HG03575 (cell line): ENCODE results near the gene SP140L.
A peak's percentile ranks its signal among the peaks of the same experiment; 100 is the strongest.
"Not testable (repeated sequence)": the region's sequence is repeated elsewhere in the genome, so short reads cannot be mapped to it uniquely, and the experiment has no call there.

Experiments used
- ATAC-seq: cut with Tn5 transposase; IDR thresholded peaks from one replicate; pipeline ENCODE4 v1.9.1; 2021; ENCODE audit not compliant: unreplicated experiment, insufficient number of reproducible peaks, low FRiP score; ENCODE audit errors: extremely low read depth

The SP140L gene

DNA sequence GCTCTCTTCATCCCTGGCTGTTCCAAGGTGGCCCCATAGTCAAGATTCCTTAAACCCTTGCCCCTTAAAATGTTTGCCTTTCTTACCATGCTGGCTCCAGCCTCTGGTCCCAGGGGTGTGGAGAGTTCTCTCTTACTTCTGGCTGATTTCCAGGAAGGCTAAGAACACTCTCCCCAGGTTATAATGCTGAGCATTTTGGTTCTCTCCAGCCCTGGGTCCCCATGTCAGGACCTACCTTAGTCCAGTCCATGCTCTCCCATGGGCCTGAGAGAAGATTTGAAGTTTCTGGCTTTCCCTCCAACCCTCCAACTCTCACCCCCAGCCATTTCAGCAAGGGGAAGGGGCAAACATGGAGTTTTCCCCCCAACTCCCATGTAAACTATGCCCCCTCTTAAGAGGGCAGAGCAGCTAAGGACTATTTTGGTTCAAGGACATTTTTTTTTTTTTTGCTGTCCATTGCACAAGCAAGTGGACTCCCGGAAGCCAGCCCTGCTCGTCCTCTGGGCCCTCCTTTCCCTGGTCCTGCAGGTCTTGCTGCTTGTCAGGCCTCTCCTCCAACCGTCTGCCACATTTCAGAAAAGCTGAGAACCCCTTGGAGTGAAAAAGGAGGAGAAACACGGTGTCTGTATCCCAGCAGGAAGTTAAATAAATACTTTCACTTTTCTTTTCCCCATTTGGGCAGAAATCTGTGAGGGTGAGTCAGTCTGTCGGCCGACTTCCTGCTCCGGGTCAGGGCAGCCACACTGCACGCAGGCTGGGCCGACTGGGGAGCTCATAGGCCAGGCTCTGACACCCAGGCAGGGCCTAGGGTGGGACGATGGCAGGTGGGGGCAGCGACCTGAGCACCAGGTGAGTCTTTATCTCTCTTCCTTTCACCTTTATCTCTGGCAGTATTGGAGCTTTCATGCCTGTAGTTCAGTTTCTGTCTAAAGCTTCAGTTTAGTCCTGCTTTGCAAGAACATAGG is at the start of gene SP140L:
Gene SP140L, plus strand, starts transcription at position 741 of the 965 bp plus-strand sequence. Its CDS starts 77 bp downstream, at position 818.
- ATAC-seq, result peak; percentile 60

DNA sequence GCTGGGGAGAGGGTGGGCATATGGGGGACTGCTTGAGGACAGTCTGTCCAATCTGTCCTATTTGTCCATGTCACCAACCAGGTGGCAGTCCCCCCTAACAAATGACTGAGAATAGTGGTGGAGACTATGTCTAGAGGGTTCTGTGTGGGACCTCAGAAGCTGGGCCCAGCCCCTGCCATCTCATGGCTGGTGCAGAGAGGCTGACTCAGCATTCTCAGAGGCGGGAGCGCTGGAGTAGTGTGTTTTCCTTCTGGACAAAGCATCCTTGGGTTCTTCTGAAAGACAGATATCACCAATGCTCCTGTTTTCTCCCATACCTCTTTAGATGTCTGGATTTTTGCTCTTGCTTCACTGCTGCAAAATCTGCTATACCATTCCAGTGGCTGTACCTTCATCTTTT is 44.1 kb upstream of the SP140L start:
- ATAC-seq, result no peak

DNA sequence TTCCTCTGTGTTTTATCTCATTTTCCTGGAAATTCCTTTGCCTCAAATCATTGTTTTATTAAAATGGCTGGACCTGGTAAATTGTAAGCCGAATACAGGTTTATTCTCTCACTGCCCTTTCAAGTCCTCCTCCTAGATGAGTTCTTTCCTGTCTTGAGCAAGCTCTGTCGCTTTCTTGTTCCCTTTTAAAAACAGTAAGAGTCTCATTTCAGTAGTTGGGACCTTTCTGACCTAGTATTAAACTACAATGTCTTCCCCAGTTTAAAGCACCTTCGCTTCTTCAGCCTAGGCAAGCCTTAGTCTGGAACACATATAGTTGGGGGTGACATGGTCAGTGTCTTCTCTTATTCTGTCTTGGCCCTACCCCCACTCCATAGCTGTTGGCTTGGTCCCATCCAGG is 40.9 kb upstream of the SP140L start:
- no peak for ATAC-seq

DNA sequence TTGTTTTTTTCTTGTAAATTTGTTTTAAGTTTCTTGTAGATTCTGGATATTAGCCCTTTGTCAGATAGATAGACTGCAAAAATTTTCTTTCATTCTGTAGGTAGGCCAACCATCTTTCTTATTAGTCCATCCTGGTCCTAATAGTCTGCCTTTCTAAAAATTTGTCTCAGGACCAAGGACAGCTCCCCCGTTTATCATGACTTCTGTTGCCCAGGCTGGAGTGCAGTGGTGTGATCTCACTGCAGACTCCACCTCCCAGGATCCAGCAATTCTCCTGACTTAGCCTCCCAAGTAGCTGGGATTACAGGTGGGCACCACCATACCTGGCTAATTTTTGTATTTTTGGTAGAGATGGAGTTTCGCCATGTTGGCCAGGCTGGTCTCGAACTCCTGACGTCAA is 37.7 kb upstream of the SP140L start:
- ATAC-seq, result not testable (repeated sequence)

DNA sequence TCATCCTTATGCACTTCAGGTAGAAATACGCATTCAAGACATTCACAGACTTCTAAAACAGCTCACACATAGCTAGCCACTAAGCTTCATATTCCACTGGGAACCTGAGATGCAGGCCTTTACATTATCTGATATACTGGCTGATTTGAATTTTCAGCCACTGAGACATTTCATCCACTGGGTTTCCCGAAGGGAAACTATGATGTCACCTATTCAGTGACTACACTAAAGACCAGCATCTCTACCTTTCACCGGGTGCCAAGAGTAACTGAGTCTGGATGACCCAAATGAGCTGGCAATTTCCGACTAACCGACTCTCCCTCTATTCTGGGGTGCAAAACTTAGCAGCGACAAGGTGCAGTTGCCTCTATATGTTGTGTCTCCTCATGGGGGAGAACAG is 31.8 kb upstream of the SP140L start:
- ATAC-seq, result no peak

DNA sequence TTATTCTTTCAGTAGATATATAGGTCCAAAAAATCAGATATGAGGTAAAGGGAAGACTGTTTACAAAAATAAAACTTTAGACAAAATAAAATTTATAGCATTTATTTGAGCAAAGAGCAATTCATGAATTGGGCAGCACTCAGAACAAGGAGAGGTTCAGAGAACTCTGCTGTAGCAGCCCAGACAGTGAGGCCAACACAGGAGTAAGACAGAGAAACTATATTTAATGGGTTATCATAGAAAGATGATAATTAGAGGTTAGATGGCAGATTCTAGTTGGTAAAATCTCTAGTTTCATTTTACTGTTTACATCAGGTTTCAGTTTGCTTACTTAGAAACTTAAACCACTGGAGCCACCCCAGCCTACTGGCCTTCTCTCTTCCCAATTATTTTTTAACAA is 30.1 kb upstream of the SP140L start:
- ATAC-seq, result no peak

DNA sequence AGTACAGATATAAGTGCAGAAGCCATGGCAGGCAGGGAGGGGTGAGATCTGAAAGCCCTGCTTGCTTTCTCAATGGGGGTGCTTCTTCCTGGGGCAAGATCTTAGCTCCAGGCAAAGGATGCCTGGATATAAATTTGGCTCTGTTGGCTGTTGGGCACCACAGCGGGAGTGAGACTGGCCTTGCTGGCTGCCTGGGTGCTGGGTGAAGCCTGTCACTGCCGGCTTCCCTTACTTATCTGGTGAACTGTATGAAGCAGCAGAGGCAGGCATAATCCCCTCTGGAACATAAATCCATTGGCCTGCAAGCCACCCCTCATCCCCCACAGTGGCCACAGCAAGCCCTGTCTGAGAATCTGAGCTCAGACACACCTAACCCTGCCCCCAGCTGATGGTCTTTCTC is 27.4 kb upstream of the SP140L start:
- ATAC-seq, result no peak

DNA sequence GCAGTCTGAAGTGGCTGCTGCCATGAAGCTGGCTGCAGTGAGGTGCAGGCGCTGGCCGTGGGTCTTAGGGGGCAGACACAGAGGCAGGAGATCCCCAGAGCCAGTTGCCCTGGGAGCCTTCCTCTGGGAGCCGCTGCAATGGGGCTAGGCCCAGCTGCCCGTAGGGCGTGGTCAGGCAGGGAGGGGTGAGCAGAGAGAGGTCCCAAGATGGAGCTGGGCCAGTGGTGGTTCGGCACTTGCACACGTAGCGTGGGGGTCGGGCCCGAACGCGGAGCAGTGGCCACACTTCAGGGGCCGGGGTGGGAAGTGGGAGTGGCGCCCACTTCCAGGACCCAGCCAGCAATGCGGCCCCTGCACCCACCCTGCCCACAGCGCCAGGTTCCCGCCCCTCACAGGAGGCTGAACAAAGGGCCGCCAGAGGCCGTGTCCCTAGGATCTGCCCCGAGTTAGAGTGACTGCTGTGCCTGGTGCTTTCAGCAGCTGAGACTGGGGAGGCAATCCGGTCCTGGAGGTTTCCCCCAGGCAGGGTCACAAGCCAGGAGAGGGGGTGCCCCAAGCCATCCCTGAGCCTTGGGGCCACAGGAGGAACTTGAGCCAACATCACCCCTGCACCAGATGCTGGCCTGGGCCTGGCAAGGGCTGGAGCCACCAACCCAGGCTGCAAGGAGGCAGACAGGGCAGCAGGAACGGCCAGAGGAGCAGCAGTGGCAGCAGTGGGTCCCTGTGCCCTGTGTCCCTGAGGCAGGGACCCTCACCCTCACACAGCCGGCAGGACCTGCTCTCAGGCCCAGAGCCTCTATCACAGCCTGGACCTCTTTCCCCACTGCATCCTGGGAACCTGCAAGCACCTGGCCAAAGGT is 21.3 kb upstream of the SP140L start:
- no peak for ATAC-seq

DNA sequence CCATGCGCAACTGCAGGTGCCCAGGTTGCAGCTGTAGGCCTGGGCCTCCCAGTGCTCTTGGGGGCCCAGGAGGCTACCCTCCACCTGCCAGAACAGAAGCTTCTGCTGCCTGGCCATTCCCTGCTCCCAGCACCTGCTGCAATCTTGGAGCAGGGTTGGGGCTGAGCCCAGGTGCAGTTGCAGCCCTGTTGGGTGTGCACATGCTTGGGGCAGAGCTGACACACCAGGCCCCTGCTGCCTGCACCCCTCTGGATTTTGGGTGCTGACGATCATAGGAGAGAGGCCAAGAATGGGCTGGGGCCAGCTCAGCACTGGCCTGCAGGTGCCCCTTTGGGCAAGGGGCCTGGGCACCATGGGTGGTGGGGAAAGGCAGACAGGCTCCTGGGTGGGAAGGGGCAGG is 20.5 kb upstream of the SP140L start:
- no peak for ATAC-seq

DNA sequence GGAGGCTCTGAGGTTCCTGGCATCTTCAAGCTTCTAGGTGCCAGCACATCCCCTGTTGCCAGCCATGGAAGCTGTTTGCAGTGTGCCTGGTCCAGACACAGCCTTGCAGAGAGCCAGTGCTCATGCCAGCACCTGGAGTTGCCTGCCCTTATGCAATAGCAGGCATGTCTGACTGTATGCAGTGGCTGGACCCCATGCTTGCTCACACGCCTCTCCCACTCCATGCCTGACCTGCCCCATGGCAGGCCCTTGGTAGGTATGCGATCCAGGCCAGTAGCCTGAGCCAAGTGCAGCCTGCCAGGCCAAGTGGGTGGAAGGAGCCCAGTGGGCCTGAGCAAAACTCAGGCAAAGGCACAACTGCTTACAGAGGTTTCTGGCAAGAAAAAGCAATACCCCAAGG is 19.5 kb upstream of the SP140L start:
- ATAC-seq, result no peak

DNA sequence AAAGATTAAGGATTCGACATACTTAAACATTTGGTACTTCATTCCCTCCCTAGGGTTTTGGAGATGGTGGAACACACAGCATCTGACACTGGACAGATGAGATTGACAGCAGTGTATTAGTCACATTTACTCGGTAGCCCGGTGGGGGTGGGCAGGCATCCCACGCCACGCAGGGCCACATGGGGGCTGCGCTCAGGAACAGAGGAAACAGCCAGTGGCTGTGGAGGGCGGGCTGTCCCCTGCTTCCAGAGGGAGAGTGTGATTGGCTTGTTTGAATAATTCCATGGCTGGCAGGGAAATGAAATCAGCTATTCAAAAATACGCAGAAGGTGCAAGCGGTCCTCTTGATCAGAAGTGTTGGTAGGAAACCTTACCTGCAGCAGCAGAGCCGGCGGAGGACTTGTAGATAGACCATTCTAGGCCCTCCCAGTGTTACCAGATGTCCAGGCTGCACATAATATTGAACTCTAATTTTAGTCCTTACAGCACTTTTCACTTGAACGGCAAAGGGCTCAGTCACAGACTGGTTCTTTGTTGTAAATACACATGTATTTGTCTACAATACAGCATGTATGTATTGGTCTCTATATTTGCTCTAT is 18.5 kb upstream of the SP140L start:
- no peak for ATAC-seq

DNA sequence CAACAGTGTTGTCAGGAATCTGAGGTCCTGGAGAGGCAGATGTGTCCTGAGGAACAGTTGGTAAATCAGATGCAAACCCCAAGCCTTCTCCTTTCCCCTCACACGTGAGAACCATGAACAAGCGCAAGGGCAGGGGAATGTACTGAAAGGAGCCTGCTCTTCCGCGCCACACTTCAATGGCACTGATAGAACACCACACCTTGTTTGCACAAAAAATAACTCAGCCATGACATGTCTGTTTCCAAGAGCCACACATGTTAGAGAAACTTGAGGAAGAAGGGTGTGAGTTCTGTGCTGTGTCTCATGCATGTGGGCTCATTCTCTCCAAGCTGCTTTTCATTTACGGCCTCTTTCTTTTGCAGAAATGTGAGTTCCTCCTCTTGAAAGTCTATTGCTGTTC is 16.2 kb upstream of the SP140L start:
- ATAC-seq, result not testable (repeated sequence)

DNA sequence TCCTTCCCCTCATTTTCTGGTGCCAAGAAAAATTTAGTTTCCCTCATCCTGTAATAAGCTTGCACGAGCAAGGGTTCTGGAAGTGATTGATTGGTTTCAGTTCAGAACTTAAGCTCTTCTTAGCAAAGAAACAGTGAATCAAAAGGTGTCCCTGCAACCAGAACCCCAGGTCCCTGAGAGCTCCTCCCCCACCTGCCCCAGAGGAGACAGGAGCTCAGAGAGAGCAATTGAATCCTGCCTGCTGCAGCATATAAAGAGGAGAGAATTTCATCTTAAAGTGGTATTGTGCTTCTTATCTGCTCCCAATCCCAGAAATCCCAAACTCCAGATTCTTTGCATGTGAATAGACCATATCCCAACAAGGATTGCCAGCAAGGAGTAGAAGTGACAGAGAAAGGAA is 15.4 kb upstream of the SP140L start:
- not testable (repeated sequence) for ATAC-seq

DNA sequence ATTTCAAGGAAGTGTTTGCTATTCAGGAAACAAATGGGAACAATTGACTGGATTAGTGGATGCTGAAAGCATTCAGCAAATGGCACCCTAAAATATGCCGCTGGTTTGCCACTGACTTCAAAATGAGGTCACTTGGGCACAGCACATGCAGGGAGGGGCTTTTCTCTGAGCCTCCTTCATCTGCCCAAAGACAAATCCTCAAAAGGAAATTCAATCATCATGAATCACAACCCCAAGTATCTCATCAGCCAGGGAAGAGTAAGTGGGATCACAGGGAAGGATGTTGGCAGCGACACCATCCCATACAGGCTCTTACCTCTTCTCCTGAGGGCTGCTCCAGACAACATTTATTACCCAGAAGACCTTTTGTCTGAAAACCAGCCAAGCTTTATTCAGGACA is 14.4 kb upstream of the SP140L start:
- ATAC-seq, result no peak

DNA sequence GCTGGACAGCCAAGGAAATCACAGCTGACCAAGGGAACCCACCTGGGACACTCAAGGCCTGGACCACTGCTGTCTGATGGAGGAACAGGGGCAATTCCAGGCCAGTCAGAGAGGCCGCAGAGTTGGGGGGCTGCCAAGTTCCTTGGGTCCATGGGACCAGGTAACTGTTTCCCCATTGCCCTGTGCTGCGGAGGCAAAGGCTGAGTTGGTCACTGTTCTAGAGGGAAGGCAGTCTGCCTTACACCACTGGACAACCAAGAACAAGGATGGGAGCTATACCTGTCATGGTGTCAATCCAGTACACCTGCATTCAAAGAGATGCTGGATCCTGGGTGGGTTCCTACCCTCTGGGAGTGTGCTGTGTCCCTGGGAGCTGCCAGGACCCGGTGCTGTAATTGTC is 9.6 kb upstream of the SP140L start:
- no peak for ATAC-seq

DNA sequence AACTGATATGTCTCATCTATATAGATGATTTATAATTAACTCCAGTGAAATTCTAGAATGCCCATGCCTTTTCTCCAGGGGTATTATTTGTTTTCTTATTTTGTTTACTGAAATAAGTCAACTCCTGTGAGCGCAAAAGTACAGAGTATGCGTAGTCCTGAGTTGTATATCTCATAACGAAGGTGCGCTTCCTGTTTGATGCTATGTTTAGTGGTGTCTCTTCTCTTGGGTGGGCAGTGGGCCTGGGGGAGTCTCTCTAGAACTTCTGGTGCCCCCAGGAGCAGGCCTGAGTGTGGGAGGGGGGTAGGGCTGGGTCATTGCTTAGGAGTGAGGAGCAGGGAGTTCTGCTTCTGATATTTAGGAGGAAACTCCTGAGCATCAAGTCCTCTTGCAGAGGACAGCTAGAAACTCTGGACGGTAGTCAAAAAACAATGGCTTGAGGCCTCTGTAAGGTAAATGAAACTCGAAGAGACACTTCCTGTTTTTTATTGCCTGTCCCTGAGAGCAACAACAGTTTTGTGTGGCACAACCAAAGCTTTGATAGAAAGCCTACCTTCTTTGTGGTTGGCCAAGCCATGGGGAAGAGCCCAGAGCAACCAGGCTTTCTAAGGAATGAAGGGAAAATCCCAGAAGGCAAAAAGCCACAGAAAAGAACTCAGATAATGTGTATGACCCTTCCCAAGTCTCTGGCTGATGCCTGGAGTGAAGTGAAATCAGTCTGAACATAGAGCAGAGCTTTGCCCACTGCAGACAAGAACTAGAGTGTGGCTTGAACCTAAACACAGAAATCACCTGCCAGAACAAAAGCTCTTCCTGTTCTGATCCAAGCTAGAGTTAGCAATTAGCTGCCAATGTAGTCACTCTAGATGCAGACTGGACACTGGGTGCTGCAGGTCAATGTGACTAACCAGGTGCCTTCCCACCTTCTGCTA is 8.5 kb upstream of the SP140L start:
- no peak for ATAC-seq

DNA sequence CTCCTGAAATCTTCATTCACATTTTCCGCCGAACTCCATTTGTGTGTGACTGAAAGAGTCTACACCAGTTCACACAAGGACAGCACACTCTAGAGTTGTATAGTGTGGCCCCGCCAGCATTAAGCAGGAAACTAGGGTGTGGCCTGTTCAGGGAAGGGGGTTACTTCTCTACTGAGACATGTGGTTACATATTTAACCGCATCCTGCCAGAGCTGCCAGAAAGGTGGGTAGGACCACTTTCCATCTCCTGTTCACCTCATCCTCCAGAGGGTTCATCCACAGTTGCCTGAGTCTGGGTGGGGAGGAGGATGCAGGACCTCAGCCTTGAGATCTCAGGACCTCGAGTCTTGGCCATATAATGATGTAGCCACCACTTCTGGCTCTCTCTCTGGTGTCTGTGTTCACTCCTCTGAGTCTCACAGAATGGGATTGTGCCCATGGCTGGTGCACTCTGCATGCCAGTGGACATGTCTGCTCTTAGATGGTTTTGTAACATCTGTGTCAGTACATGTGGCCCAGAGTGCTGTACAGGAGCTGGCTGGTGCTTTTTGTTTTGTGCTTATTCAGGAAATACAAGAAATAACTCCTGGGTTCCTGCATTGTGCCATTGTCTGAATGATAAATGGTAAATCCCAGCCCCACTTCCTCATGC is 7.7 kb upstream of the SP140L start:
- peak; percentile 49 for ATAC-seq

DNA sequence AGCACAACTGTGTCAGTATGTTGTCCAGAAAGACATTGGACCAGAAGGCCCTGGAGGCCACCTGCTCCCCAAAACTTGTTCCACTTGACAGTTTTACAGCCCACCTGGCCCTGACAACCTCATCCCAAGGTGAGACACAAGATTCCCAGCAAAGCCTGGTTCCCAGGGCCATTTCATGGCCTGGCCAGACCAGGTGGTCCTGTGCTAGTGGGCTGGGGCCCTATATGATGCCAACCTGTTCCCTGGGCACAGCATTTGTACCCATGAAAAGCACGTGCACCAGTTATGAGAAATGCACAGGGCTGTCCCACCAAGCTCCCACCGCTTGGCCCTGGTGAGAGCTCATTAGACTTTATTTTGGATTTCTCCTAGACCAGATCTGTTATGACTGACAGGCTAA is 6.0 kb upstream of the SP140L start:
- no peak for ATAC-seq
